Endothelial cell of umbilical vein (primary cell): Measurements from ENCODE around the gene CDHR1.
"Not testable (repeated sequence)": the region's sequence is repeated elsewhere in the genome, so short reads cannot be mapped to it uniquely, and the experiment has no call there.

Experiments used
- EZH2 ChIP-seq: IDR thresholded peaks from 2 replicates; pipeline ENCODE4 v1.6.1; 2012; ENCODE audit warnings: borderline replicate concordance, low read depth, mild to moderate bottlenecking, moderate library complexity, low read length, inconsistent platforms; ENCODE audit not compliant: severe bottlenecking
- FOS ChIP-seq: IDR thresholded peaks from 2 replicates; pipeline ENCODE4 v1.6.1; 2011; ENCODE audit warnings: mild to moderate bottlenecking, low read length, moderate library complexity, borderline replicate concordance; ENCODE audit not compliant: insufficient read depth
- JUN ChIP-seq: IDR thresholded peaks from 2 replicates; pipeline ENCODE4 v1.6.1; 2011; ENCODE audit warnings: borderline replicate concordance, low read depth; ENCODE audit not compliant: insufficient read length, insufficient read depth
- MAX ChIP-seq: IDR thresholded peaks from 2 replicates; pipeline ENCODE4 v1.6.1; 2011; ENCODE audit not compliant: insufficient read depth, insufficient read length
- MYC ChIP-seq: IDR thresholded peaks from one replicate; pipeline ENCODE4 v1.6.1; 2011; ENCODE audit warnings: mild to moderate bottlenecking, low read depth, low read length
- POLR2A ChIP-seq: IDR thresholded peaks from 2 replicates; pipeline ENCODE4 v1.6.1; 2012; ENCODE audit warnings: low read depth, mild to moderate bottlenecking, control low read depth, low read length
- POLR2AphosphoS5 ChIP-seq: IDR thresholded peaks from 2 replicates; pipeline ENCODE4 v1.6.1; 2012; ENCODE audit warnings: low read depth, mild to moderate bottlenecking, control low read depth, low read length, moderate library complexity; ENCODE audit not compliant: insufficient read depth
- TF ChIP-seq, protein P1 (sequence below), 2 donors: IDR thresholded peaks; 1 replicate in 1 of 2; 2 replicates in 1 of 2; pipeline ENCODE4 v1.5.1; 2011; ENCODE audit warnings: low read length in 2 of 2, mild to moderate bottlenecking in 2 of 2, moderate library complexity in 2 of 2, control low read depth in 1 of 2, inconsistent platforms in 1 of 2, low read depth in 1 of 2; ENCODE audit not compliant: insufficient read depth in 1 of 2; ENCODE audit errors: extremely low read depth in 1 of 2

DNA sequence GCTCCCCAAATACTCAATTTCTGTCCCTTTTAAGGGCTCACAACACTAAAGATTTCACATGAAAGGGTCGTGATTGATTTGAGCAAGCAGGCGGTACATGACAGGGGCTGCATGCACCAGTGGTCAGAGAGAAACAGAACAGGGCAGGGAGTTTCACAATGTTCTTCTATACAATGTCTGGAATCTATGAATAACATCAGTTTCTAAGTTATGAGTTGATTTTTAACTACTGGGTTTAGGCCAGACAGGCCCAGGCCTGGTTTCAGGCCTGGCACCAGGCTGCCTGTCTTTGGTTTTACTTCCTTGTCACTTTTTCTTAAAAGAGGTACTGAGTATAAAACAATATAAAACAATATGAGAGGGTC is 27.1 kb upstream of the CDHR1 start:
- TF ChIP-seq, protein P1, sequence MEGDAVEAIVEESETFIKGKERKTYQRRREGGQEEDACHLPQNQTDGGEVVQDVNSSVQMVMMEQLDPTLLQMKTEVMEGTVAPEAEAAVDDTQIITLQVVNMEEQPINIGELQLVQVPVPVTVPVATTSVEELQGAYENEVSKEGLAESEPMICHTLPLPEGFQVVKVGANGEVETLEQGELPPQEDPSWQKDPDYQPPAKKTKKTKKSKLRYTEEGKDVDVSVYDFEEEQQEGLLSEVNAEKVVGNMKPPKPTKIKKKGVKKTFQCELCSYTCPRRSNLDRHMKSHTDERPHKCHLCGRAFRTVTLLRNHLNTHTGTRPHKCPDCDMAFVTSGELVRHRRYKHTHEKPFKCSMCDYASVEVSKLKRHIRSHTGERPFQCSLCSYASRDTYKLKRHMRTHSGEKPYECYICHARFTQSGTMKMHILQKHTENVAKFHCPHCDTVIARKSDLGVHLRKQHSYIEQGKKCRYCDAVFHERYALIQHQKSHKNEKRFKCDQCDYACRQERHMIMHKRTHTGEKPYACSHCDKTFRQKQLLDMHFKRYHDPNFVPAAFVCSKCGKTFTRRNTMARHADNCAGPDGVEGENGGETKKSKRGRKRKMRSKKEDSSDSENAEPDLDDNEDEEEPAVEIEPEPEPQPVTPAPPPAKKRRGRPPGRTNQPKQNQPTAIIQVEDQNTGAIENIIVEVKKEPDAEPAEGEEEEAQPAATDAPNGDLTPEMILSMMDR (IDR thresholded peaks at IDR 0.05; ENCODE audit: extremely low read depth in 1 of 2, insufficient read depth in 1 of 2, low read depth in 1 of 2, low read length in 2 of 2), result not testable (repeated sequence)
- not testable (repeated sequence) for TF ChIP-seq EZH2, MAX, POLR2A, POLR2AphosphoS5, MYC, FOS, JUN
